ENCODE results near the gene SDCCAG8. TPM values are rescaled to one million over a fixed set of nuclear protein-coding genes. Genes with fewer than 3 reads are reported as not detected.

The SDCCAG8 gene
- total RNA-seq, 1 donor = 41.0 TPM

DNA sequence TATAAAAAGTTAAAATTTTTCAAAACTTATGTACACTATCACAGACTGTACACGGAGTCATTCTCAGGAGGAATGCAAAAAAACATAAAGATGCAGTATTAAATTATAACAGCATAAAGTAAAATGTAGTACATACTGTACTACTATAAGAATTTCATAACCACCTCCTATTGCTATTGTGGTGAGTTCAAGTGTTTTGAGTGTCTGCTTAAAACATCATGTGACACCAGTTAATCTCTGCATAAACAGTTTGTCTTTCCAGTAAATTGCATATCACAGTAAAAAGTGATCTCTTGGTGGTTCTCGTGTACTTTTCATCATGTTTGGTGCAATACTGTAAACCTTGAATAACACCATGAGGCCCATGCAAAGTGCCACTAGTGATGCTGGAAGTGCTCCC, 45.2 kb downstream of the SDCCAG8 start:
- peak; percentile 85 for DNase-seq (ENCODE audit: low read depth)
- TF ChIP-seq, protein P1, sequence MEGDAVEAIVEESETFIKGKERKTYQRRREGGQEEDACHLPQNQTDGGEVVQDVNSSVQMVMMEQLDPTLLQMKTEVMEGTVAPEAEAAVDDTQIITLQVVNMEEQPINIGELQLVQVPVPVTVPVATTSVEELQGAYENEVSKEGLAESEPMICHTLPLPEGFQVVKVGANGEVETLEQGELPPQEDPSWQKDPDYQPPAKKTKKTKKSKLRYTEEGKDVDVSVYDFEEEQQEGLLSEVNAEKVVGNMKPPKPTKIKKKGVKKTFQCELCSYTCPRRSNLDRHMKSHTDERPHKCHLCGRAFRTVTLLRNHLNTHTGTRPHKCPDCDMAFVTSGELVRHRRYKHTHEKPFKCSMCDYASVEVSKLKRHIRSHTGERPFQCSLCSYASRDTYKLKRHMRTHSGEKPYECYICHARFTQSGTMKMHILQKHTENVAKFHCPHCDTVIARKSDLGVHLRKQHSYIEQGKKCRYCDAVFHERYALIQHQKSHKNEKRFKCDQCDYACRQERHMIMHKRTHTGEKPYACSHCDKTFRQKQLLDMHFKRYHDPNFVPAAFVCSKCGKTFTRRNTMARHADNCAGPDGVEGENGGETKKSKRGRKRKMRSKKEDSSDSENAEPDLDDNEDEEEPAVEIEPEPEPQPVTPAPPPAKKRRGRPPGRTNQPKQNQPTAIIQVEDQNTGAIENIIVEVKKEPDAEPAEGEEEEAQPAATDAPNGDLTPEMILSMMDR (IDR thresholded peaks at IDR 0.05; ENCODE audit: insufficient read depth, low read depth, low read length) = no peak
- no peak overlapping the region for H3K4me3 ChIP-seq (ENCODE audit: low read depth, low read length)

DNA sequence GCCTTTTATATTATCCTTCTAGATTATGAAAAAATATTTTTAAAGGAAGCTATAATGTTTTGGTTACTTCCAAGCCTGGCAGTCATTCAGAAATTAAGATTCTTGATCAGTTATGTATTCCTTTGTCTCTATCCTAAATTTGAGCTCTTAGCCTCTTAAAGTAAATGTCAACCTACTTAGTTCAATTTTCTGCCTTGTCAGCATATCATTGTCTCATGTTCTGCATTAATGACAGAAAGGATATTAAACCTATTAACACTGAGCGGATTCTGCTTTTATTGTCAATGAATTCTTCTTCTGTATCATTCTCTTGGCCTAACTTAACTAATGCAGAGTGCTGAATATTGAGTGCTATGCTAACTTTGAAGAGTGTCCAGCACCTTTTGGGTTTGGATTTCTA, 56.0 kb downstream of the SDCCAG8 start:
- TF ChIP-seq, protein P1 (IDR thresholded peaks at IDR 0.05; ENCODE audit: insufficient read depth, low read depth, low read length) = no peak
- no peak for DNase-seq (ENCODE audit: low read depth)
- no peak overlapping the region for H3K4me3 ChIP-seq (ENCODE audit: low read depth, low read length)

DNA sequence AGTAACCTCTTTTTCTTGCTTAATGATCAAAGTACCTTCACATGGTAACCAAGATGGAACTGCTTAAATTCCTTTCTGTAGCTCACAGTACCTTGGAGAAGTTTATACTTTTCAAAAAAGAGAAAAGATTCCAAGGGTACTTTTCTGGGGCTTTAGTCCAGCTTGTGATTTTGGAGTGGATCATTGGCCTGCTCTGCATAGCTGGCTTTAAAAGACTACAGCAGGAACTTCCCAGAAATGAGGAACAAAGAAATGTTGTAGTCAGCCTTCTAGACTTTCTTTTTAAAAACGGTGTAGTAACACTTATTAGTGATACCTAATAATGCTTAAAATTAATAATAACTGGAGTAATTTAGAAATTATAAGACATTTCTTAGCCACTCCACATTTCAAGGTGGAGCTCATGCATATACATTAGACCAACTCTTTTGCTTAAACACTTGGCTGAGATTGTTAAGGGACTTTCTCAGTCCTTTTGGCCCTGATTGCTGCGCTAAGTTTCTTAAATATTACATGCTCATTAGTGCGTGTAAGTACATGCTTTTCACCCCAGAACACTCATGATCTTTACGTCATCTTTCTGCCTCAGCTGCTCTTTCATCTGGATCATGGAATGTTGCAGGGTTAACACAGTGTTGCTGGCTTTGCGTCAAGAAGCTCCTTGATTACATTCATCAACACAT, 57.3 kb downstream of the SDCCAG8 start:
- H3K4me3 ChIP-seq (ENCODE audit: low read depth, low read length) = no peak overlapping the region
- TF ChIP-seq, protein P1 (IDR thresholded peaks at IDR 0.05; ENCODE audit: insufficient read depth, low read depth, low read length) = no peak
- DNase-seq (ENCODE audit: low read depth) = no peak

DNA sequence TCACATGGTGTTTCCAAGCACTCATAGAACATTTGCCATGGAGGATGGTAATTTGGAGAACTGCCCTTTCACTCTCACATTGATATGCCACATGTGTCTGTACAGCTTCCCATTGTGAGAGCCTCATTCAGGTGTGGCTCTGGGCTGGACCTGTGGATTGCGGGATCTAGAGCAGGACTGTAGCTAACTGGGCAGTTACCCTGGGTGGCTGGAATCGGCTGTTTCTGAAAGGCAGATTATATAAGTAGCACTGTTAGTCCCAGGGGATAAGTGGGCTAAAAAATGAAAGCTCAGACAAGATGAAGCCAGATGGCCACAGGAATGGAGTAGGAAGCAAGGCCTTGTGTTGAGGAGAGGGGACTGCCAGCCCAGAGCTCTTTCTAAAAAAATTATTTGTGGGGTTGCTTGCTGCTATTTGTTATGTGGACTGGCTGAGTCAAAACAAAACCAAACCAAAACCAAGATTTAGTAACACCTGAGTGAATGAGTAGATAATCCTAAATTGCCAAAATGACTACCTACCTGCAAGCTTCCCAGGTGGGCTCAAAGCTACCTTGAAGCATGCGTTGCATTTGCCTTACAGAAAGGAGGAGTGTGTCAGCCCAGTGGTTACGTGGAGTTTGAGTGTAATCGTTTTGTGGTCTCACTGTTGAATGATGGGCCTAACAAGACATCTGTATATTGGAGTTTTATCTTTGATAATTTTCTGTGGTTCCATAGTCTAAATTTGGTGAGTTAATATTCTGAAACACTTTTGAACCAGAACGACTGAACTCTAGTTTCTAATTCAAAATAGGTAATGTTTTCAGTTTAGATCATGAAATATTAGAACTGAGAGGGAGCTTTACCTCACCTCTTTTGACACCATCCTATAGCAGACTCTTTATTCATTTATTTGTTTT, 58.0 kb downstream of the SDCCAG8 start:
- DNase-seq (ENCODE audit: low read depth) = no peak
- TF ChIP-seq, protein P1 (IDR thresholded peaks at IDR 0.05; ENCODE audit: insufficient read depth, low read depth, low read length) = no peak
- no peak overlapping the region for H3K4me3 ChIP-seq (ENCODE audit: low read depth, low read length)

DNA sequence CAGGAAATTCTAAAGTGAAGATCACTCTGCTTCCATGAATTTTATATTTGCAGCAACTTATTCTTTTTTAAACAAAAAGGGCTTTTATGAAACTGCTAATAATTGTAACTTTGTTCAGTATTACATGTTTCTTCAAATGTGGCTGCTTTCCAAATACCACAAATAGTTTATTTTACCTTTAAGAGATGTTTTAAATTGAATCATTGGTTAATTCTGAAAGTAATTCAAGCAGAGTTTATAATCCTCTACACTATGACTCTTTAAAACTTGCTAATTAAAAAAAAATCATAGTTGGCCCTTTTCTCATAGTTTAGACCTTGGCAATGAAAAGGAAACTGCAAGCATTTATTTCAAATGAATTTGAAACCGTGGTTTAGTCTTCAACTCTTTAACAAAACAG, 59.6 kb downstream of the SDCCAG8 start:
- DNase-seq (ENCODE audit: low read depth) = no peak
- TF ChIP-seq, protein P1 (IDR thresholded peaks at IDR 0.05; ENCODE audit: insufficient read depth, low read depth, low read length) = no peak
- no peak overlapping the region for H3K4me3 ChIP-seq (ENCODE audit: low read depth, low read length)

DNA sequence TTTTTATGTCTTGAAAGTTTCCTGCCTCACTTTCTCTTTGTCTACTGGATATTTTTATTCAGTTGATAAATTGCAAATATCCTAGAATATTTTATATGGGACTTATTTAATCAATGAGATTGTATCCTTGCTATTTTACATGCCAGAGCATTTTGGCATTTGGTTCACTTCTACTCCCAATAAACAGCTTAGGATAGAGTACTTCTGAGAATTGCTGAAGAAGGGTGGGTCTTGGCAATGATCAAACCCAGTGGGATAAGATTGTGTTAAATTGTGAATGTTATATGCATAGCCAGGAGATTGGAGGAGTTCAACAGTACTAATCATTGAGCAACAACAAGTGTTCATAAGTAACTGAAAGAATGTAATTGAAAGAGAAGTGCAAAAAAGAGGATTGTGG, 60.1 kb downstream of the SDCCAG8 start:
- H3K4me3 ChIP-seq (ENCODE audit: low read depth, low read length) = no peak overlapping the region
- DNase-seq (ENCODE audit: low read depth) = no peak
- TF ChIP-seq, protein P1 (IDR thresholded peaks at IDR 0.05; ENCODE audit: insufficient read depth, low read depth, low read length) = no peak
